Measurements from ENCODE around the gene CCDC80. TPM values are rescaled to one million over a fixed set of nuclear protein-coding genes. Genes with fewer than 3 reads are reported as not detected.
A peak's percentile ranks its signal among the peaks of the same experiment; 100 is the strongest.

CCDC80 gene
- total and polyA plus RNA-seq, 2 of the 4 experiments (the other 2 are of a cell fraction), result 387 to 418 TPM

DNA sequence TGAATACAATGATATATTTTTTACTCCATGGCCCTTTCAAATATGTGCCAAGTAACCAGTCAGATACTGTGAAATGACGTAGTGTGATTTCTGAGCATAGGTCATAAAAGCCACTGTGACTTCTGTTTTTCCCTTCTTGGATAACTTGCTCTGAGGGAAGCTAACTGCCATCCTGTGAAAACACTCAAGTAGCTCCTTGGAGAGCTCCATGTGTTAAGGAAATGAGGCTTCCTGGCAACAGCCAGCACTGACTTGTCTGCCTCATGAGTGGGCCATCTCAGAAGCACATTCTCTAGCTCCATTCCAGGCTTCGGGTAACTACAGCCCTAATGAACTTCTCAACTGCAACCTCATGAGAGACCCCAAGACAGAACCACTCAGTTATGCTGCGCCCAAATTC, 9.5 kb upstream of the CCDC80 start:
- peak overlapping the region; percentile 77 for H4K91ac ChIP-seq (ENCODE audit: insufficient read depth, low read depth, low read length)
- peak overlapping the region; percentile 94 for H2BK20ac ChIP-seq (ENCODE audit: low read depth, low read length)
- H3K4me1 ChIP-seq (ENCODE audit: control insufficient read depth, insufficient read depth, low read length), result peaks cover 29% of the 10 kb centered on the region
- TF ChIP-seq RFX5 (IDR thresholded peaks at IDR 0.05; ENCODE audit: low read depth, low read length) (peak; percentile 60; the same call in 1 of the 2 replicates), FOS (IDR thresholded peaks at IDR 0.05; ENCODE audit: low read depth, low read length) (no peak)
- H2BK120ac ChIP-seq (ENCODE audit: low read depth, low read length), result peak overlapping the region; percentile 94
- dilution Hi-C loops (cut with HindIII; ENCODE audit: low sequenced_read_pairs, unreplicated experiment), result no loop called here
- peak overlapping the region; percentile 50 for H3K56ac ChIP-seq (ENCODE audit: extremely low read depth, insufficient read depth, low read length)
- no peak overlapping the region for H3K9ac ChIP-seq (ENCODE audit: low read depth, low read length)
- ATAC-seq (ENCODE audit: low read depth) (no peak), DNase-seq (peak; percentile 62)
- CTCF ChIA-PET, result interaction anchor here (1.9 kb wide), 1 partner anchor 163 kb away, joined by 4 read pairs; no protein-coding TSS in a partner anchor
- peak overlapping the region; percentile 14; the same call in 1 of the 2 replicates for H2AK5ac ChIP-seq (ENCODE audit: low read depth, low read length)
- H3K14ac ChIP-seq (replicated peaks; ENCODE audit: low read depth, low read length), result peak overlapping the region; percentile 73
- H2BK15ac ChIP-seq (ENCODE audit: low read depth, low read length), result peak overlapping the region; percentile 46
- peak overlapping the region; percentile 62 to 68 for H4K8ac ChIP-seq (ENCODE audit: low read depth in 2 of 2, low read length in 2 of 2)
- POLR2A ChIA-PET (ENCODE audit: unreplicated experiment), result no interaction called here
- no peak overlapping the region for H3K4me2 ChIP-seq (ENCODE audit: low read depth, low read length)
- H3K23ac ChIP-seq (ENCODE audit: low read depth, low read length), result peak overlapping the region; percentile 82
- H3K9me3 ChIP-seq (ENCODE audit: control insufficient read depth, insufficient read depth, low read length), result no peaks in the 10 kb centered on the region
- no CpG with 5 or more reads among the region's 3 CpGs for WGBS, 2 experiments (ENCODE audit: extremely low coverage in 2 of 2, insufficient read length in 1 of 2)
- 0 out of 4 replicates have a peak, but pooled peaks cover 0 to 5% of the 10 kb centered on the region in 2 experiments for H3K79me1 ChIP-seq (ENCODE audit: low read depth in 1 of 2, low read length in 2 of 2)
- H3K9me1 ChIP-seq (ENCODE audit: insufficient read depth, low read length), result peaks cover 25% of the 10 kb centered on the region
- H3K18ac ChIP-seq (ENCODE audit: low read depth, low read length), result peak overlapping the region; percentile 91
- no TSS peak for BruUV-seq (replicated peaks)
- peak overlapping the region; percentile 88 for H4K5ac ChIP-seq (ENCODE audit: low read depth, low read length)
- no peaks in the 10 kb centered on the region for H3K36me3 ChIP-seq (ENCODE audit: control insufficient read depth, insufficient read depth, low read length)
- H3K4ac ChIP-seq (ENCODE audit: low read depth, low read length), result peak overlapping the region; percentile 90
- no peaks in the 10 kb centered on the region for H3K27me3 ChIP-seq (ENCODE audit: control insufficient read depth, insufficient read depth, low read length)
- intact Hi-C loops (cut with micrococcal nuclease), result loop anchor here (5.0 kb wide), 1 partner anchor 37 kb away; no protein-coding TSS in a partner anchor
- H2AK9ac ChIP-seq (replicated peaks; ENCODE audit: low read depth, low read length, poor library complexity), result no peak overlapping the region
- H2AFZ ChIP-seq (replicated peaks; ENCODE audit: low read length, poor library complexity), result peak overlapping the region; percentile 33
- H4K20me1 ChIP-seq (ENCODE audit: insufficient read depth, low read length), result no peaks in the 10 kb centered on the region
- H2BK5ac ChIP-seq (ENCODE audit: low read depth, low read length, poor library complexity, severe bottlenecking), result peak overlapping the region; percentile 97
- in situ Hi-C loops (cut with MboI; ENCODE audit: low sequenced_read_pairs), result no loop called here
- H3K27ac ChIP-seq (ENCODE audit: insufficient read depth, low read length), result peak overlapping the region; percentile 87
- no peak overlapping the region for H3K4me3 ChIP-seq (ENCODE audit: insufficient read depth, low read depth, low read length)

Data from IMR-90 (cell line).